Amniotic stem cell (primary cell): Measurements from ENCODE around the gene PIK3C2B.
"Not testable (repeated sequence)": the region's sequence is repeated elsewhere in the genome, so short reads cannot be mapped to it uniquely, and the experiment has no call there.

Experiments used
- DNase-seq: peaks from one replicate; lab custom pipeline; 2025; lab: John Stamatoyannopoulos, UW

Gene PIK3C2B

DNA sequence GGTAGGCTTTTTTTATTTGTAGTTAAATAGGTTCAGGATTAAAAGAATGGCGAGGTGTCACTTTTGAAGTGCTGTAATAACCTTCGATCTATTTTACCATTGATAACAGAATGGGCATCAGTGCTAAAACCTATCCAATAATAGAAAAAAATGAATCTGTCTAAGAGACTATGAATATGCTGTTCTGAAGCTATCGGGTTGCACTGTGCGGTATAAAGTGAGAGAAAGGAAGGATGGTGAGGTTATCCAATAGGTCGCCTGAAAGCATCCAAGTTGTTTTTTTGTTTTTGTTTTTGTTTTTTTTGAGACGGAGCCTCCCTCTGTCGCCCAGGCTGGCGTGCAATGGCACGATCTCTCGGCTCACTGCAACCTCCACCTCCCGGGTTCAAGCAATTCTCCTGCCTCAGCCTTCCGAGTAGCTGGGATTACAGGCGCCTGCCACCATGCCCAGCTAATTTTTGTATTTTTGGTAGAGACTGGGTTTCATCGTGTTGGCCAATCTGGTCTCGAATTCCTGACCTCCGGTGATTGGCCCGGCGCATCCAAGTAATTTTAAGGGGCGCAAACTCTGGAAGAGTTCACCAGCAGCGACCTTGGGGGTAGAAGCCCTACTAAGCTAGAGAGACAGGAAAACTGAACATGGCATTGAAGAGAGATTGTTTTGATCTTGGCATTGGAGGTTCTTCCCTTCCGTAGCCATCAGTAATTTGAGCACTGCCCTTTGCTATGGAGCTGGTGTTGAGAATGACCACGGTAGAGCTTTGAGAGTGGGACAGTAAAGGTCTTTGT is 12.9 kb upstream of the PIK3C2B start:
- DNase-seq = no peak

DNA sequence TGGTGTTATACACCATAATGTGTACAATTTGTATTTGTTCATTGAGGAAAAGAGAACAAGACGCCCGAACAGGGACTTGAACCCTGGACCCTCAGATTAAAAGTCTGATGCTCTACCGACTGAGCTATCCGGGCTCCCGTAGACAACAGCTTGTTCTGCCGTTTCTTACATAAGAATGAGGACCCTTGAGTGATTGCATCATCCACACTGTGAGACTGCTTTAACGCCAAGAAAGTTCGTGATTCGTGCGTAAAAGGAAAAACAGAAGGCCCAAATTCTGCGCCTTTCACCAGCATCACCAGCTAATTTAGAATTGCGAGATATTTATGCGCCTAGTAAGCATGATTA is 12.3 kb upstream of the PIK3C2B start:
- DNase-seq = peak; percentile 62

DNA sequence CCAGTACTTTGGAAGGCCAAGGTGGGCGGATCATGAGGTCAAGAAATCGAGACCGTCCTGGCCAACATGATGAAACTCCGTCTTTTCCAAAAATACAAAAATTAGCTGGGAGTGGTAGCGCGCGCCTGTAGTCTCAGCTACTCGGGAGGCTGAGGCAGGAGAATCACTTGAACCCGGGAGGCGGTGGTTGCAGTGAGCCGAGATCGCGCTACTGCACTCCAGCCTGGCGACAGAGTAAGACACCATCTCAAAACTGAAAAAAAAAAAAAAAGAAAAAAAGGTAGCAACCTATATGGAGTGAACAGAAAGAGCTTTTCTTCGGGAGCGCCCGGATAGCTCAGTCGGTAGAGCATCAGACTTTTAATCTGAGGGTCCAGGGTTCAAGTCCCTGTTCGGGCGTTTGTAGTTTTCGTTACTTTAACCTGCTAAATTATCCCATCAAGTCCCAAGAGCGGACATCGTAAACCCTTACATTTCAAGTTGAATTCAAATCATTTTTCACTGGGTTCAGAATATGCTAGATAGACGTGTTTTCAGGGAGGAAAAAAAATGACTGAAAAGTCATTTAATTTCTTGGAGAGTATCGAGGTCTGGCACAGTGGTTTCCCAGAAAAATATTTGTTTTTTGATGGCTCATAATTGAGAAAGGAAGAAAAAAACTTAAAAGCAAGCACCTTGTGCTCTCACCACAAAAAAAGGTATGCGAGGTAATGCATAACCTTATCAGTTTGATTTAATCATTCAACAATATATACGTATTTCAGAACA is 11.8 kb upstream of the PIK3C2B start:
- peak; percentile 67 for DNase-seq

DNA sequence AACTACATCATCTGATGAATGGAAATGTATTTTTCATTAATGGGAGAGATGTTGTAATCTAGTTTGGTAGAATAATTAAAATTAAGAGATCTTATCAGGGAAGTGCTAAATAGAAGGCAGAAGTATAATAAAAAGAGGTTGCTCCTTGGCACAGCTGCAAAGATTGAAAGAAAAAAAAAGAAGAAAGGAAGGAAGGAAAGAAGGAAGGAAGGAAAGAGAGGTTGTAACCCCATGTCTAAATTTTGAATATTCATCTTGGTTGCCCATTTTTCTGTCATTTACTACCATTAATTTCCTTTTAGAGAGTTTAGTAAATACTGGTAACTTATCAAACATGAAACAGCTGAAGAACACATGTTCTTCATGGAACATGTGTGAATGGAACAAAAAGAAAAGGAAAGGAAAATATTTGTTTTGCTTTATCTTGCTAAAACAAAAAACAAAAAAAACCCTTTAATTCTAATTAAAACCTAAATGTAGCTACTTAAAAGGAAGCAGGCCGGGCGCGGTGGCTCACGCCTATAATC is 11.1 kb upstream of the PIK3C2B start:
- no peak for DNase-seq

DNA sequence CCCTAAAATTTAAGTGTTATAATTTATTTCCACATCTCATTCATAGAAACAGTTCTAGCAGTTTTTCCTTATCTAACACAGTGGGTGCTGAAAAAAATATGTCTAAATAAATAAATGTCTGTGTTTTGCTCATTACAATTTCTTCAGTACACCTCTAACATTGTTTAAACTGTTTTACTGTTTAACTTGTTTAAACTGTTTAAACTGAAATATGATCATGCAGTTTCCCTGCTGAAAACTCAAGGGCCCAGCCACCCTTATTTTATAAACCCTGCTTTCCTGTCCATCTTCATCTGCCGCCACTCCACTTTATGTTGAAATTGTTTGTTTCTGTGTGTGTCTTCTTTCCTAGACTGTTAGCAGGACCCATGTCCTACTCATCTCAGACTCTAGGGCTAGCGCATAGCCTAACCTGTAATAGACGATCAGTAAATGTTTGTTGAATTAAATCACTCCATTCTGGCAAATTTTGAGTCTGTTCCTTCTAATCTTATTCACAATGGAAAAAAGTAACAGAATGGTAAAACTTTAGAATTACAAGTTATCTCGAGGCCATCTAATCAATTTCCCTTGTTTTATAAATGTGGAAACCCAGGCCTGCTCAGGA is 9.4 kb upstream of the PIK3C2B start:
- no peak for DNase-seq

DNA sequence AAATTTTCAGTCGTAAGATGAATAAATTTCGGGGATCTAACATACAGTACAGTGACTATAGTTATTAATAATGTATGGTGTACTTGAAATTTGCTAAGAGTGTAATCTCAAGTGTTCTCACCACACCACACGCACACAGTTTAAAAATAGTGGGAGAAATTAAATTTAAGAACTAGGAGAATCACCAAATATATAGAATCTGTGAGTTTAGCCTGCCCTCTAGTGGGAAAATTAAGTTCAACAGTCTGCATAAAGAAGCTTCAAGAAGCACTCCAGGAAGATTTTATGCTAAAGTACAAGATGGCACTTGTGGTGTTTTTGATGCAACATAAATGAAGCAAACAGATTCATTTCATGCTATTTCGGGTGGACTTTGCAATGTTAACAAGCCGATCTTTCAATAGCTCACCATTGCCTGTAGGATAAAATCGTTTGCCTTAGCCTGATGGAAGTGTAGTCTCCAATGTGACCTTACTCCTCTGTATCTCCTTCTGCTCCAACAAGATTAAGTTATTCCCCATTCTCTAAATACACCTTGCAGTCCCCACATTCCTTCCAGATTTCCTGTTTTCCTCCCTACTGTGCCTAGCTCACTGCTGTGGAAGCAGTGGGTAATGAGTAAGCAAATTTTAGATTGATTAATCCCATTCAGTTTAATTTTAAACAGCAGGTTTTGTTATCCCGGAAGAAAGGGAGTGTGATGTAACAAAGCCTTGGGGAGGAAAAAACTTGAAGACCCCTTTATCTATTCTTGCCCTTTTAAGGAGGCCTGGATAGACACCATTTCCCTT is 8.7 kb upstream of the PIK3C2B start:
- peak; percentile 43 for DNase-seq

DNA sequence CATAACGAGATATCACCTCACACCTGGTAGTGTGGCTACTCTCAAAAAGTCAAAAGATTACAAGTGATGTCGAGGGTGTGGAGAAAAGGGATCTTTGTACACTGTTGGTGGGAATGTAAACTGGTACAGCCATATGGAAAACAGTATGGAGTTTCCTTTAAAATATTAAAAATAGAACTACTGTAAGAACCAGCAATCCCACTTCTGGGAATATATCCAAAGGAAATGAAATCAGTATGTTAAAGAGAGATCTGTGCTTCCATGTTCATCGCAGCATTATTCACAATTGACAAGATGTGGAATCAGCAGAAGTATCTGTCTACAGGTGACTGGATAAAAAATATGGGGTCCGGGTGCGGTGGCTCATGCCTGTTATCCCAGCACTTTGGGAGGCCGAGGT is 7.6 kb upstream of the PIK3C2B start:
- DNase-seq = no peak

DNA sequence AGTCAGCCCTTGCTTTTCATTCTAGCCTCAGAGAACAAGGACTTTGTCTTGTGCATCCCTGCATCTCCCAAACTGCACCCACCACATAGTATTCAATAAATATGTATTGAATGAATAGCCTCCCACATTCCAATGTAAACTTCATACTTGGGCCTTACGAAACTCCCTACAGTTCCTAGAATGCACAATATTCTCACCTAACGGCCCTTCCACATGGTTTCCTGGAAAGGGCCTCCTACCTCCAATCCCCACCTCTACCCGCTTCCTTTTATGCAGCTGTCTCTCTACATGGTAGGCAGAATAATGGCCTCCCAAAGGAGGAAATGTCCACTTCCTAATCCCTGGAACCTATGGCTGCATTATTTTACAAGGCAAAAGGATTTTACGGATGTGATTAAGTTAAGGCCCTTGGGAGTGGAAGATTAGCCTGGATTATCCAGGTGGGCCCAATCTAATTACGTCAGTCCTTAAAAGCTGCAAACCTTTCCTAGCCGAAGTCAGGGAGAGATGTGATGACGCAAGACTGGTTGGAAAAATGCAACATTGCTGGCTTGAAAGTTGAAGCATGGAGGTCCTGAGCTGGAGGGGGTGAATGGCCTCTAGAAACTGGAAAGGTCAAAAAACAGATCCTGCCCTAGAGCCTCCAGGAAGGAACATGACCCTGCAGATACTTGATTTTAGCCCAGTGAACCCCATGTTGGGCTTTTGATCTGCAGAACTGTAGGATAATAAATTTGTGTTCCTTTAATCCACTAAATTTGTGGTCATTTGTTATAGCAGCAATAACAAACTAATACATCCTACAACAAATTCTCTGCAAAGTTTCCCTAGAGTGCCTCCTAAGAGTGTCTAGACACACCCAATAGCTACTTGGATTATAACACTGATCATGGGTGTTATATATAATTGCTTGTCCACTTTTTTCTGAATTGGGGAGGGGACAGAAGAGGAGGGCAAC is 5.2 kb upstream of the PIK3C2B start:
- no peak for DNase-seq

DNA sequence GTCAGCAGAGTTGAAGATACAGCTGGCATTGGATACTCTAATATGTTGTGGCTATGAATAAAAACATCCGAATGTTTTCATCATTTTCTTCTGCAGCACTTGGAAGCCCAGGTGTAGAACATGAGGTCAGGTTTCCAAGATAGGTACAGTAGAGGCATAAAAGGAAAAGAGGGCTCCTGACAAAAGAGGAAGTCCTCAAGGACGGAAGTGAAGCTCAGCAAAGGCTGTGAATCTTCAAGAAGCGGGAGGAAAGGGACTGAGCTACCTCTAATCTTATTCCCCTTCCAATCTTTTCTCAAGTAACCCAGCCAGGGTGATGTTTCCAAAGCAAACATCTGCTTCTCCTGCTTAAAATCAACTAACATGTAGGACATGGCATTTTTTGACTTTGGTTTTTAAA is 4.4 kb upstream of the PIK3C2B start:
- no peak for DNase-seq

DNA sequence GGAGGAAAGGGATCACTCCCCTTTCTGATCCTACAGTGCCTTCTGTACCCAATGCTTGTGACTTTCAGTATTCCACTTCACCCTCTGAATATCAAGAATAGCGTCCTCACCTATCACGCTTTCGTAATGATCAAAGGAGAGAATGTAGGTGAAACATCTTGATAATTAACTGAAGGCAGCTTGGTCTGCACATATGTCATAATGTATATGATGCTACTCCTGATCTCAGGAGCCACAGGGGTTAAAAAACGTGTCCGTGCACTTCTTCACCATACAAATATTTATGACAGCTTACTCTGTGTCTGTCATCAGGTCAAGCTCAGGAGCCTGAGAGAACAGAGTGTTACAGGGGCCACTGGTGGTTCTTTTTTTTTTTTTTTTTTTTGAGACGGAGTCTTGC is 1.2 kb upstream of the PIK3C2B start:
- no peak for DNase-seq

DNA sequence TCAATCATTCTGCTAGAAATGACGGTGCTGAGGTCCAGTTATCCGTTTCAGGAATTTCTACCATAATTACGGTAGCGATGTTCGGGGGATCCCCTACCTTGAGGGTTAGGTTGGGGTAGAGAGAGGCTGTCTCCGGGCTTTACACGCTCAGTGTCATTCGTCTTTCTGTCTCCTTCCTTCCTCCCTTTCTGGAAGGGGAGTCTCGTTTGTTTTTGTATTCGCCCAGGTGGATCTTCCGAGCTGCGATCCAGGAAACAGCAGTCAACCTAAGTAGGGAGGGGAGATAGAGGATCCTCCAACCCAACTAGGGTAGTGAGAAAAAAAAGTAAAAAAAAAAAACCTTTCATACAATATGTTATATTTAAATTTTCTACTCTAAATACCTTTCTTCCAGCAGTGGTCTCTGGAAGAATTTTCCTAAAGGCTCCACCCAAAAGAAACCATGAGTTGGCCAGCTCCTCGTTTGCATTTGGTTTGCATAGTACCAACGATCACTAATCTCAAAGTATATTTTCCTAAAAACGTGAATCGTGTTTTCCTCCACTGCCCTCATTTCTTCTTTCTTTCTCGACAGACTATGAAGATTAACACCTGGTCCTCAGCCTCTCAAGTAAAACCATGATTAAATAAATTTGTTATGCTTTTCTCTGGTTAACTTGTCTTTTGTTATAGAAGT is 611 bp upstream of the PIK3C2B start:
- no peak for DNase-seq

DNA sequence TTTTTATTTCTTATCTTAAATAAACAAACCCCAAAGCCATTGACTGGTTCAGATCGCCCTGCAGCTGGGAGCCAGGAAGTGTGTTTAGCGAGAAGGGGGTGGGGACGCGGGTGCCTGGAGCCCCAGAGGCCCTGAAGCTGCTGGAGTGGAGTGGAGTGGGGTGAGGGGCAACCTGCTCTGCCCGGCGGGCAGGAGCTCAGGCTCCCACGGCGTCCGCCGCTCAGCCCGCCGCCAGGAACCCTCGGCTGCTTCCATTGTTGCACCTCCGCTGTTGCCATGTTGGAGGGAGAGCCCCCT is 673 bp downstream of the PIK3C2B start:
- no peak for DNase-seq

DNA sequence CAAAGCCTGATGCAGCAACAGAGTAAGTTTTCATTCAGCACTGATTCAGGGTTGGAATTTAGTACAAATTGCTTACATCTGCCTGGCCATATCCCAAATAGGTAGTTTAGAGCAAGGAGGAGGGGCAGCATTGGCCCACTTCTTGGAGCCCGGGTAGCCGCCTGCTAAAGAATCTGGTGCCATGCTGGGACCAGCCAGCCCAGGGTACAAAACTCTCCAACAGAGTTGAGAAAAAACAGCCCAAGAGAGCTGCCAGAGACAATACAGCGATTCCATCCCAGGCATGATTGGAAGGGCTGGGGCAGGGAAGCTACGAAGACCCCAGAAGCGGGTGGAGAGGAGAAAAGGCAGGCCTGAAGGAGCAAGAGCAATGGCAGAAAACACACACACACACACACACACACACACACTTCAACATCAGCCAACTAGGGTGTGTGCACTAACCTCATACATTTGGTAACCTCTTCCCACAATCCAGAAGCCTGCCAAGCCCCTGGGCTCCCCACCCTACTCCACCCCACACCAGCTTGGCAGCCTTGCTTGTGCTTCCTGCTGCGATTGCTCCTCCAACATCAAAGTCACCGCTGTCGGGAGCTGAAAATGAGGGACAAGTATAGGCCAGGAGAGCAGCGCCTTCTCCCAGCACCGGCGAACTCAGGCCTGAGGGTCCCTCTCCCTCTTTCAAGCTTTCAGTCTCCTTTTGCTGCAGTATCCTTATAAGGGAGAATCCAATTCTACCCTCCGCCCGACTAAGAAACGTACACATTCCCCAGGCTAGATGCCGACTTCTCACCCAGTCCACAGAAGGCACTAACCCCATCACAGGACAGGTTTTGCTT is 1.2 kb downstream of the PIK3C2B start:
- no peak for DNase-seq

DNA sequence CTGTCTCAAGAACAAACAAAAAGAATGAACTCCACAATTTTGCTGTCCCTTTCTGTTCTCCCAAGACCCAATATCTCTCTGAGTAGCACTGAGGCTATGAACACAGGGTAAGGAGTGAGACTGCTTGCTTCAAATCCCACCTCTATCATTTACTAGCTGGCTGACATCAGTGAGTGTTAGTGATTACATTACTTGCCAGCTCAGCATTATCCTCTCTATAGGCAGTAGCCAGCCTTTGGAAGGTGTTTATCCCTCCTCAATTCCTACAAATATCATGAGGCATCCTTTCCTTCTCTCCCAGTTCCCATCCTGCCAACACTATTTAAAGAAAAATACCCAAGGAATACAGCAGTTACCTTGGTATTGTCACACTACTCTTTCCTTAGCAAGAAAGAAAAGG is 3.0 kb downstream of the PIK3C2B start:
- DNase-seq = no peak

DNA sequence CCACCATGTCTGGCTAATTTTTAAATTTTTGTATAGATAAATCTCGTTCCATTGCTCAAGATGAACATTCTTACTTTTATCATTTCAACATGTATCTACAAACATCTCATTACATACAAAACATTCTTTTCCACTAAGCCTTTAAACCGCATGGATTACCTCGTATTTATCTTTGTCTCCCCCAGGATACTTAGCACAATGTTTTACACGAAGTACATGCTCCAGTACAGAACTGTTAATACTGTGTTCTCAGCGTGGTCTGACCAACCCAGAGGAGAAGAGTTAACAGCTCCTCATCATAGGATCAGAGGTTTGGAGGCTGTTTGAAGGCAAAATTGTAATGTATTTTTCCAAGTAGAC is 7.4 kb downstream of the PIK3C2B start:
- peak; percentile 8 for DNase-seq

DNA sequence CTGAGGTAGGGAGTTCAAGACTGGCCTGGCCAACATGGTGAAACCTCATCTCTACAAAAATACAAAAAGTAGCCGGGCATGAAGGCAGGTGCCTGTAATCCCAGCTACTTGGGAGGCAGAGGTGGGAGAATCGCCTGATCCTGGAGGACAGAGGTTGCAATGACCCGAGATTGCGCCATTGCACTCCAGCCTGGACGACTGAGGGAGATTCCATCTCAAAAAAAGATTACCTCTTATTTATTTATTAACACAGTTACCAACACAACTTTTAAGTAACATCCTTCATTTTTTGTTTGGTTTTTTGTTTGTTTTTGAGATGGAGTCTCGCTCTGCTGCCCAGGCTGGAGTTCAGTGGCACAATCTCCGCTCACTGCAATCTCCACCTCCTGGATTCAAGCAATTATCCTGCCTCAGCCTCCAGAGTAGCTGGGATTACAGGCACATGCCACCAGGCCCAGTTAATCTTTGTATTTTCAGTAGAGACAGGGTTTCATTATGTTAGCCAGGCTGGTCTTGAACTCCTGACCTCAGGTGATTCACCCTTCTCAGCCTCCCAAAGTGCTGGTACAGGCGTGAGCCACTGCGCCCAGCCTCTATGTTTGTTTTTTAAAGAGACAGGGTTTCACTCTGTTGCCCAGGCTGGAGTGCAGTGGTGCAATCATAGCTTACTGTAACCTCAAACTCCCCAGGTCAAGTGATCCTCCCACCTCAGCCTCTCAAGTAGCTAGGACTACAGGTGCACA is 7.9 kb downstream of the PIK3C2B start:
- DNase-seq = not testable (repeated sequence)

DNA sequence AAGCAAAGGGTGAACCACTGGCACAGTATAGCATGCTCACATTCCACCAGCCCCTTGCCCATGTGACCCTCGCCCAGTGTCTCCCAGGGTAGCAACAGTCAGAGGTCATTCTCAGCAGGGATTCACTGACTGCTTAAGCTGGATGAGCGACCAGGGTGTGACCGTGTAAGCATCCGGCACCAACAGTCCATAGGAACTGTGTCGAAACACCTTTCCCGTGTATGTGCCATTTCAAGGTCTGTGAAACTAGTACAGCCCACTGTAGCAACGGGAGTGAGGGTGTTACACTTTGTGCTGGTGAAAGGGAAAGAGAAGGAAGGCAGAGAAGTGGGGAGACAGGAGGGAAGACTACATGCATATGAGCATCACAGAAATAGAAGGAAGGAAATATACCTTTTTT is 10.8 kb downstream of the PIK3C2B start:
- DNase-seq = no peak

DNA sequence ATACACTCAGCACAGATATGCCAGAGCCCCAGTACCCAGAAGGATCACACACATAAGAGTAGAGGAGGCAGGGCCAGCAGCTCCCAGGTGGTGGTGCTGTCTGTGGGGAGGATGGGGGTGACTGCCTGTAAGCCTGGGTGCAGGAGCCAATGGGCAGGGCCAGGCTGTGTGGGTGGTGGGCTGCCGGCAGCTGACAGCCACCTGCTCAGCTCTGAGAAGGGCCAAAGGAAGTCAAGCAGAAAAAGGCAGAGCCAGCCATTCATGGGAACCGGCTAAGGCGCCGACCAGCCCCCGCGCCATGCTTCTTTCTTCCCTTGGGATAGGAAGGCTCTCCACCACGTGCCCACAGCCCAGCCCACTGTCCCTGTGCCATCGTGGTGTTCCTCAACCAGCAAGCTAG is 14.1 kb downstream of the PIK3C2B start:
- DNase-seq = no peak
